CD4-positive, alpha-beta T cell (primary cell): Measurements from ENCODE around the gene FBLN2. TPM values are rescaled to one million over a fixed set of nuclear protein-coding genes. Genes with fewer than 3 reads are reported as not detected.

Experiments used
- ATAC-seq: fragments of 200-7000 bp; cut with Tn5 transposase; one replicate; pipeline ENCODE4 v1.10.0; 2022; ENCODE audit warnings: mild to moderate bottlenecking; ENCODE audit not compliant: poor library complexity
- CTCF ChIA-PET: fragments of 350-600 bp; sonication (Branson Sonifier 250); formaldehyde crosslinking; loops from one replicate; lab custom pipeline; 2021; ENCODE audit warnings: antibody characterized with exemption, inconsistent platforms; lab: Charles Lee
- POLR2A ChIA-PET: fragments of 350-600 bp; sonication (Branson Sonifier 250); formaldehyde crosslinking; loops from one replicate; lab custom pipeline; 2021; ENCODE audit warnings: antibody characterized with exemption, inconsistent platforms; lab: Charles Lee
- DNase-seq, 14 experiments: peaks; one replicate each; pipeline ENCODE4 v3.0.0-alpha.2; 2013 to 2020; ENCODE audit warnings: mixed read lengths in 2 of 14
- H3K27ac ChIP-seq, 2 donors: one replicate each; pipeline versions ENCODE4 v1.5.1 to v1.7.0; 2013; ENCODE audit warnings: low read length in 2 of 2, low read depth in 1 of 2, mild to moderate bottlenecking in 1 of 2
- H3K27me3 ChIP-seq, 2 experiments: 1 replicate in 1 of 2; 2 replicates in 1 of 2; pipeline versions ENCODE4 v1.6.1 to v1.7.0; 2013; ENCODE audit warnings: low read length in 2 of 2, control low read depth in 1 of 2, mild to moderate bottlenecking in 1 of 2, moderate library complexity in 1 of 2; ENCODE audit not compliant: insufficient read depth in 2 of 2, control insufficient read depth in 1 of 2
- H3K36me3 ChIP-seq: one replicate; pipeline ENCODE4 v1.6.1; 2013; ENCODE audit warnings: low read length, control low read depth; ENCODE audit not compliant: insufficient read depth
- H3K4me1 ChIP-seq: one replicate; pipeline ENCODE4 v1.6.1; 2013; ENCODE audit warnings: low read length, control low read depth; ENCODE audit not compliant: insufficient read depth
- H3K4me3 ChIP-seq: one replicate; pipeline ENCODE4 v1.5.1; 2013; ENCODE audit warnings: mild to moderate bottlenecking, low read length, moderate library complexity
- H3K9me3 ChIP-seq, 2 experiments: 1 replicate in 1 of 2; 2 replicates in 1 of 2; pipeline versions ENCODE4 v1.6.1 to v1.7.0; 2013; ENCODE audit warnings: low read length in 2 of 2, mild to moderate bottlenecking in 2 of 2, control low read depth in 1 of 2, moderate library complexity in 1 of 2; ENCODE audit not compliant: control insufficient read depth in 1 of 2, insufficient read depth in 1 of 2
- H3K27ac Mint-ChIP-seq: one replicate; pipeline ENCODE4 v1.8.0; 2020; ENCODE audit warnings: mixed read lengths
- H3K27me3 Mint-ChIP-seq: one replicate; pipeline ENCODE4 v1.8.0; 2021; ENCODE audit warnings: mixed read lengths
- H3K36me3 Mint-ChIP-seq: one replicate; pipeline ENCODE4 v1.8.0; 2021; ENCODE audit warnings: low read depth, mixed read lengths
- H3K4me1 Mint-ChIP-seq: one replicate; pipeline ENCODE4 v1.8.0; 2021; ENCODE audit warnings: low read depth, mixed read lengths
- H3K4me3 Mint-ChIP-seq: one replicate; pipeline ENCODE4 v1.8.0; 2020; ENCODE audit warnings: mild to moderate bottlenecking, mixed read lengths
- H3K9me3 Mint-ChIP-seq: one replicate; pipeline ENCODE4 v1.8.0; 2020; ENCODE audit warnings: mixed read lengths
- CTCF ChIP-seq: fragments of 200-600 bp; IDR thresholded peaks from one replicate; pipeline ENCODE4 v1.8.0; 2022; ENCODE audit warnings: antibody characterized with exemption, mild to moderate bottlenecking
- intact Hi-C, 2 experiments: fragments of 100-400 bp; cut with DNase I in 1 of 2; cut with micrococcal nuclease in 1 of 2; formaldehyde crosslinking; loops; one replicate each; pipeline versions ENCODE4 v1.15.1 to v1.9.0; 2023 to 2025; cut with DNase I, micrococcal nuclease
- total RNA-seq, 174 experiments: library from RNA in 2 of 174; stranded (reverse) in 2 of 174; gene quantifications; one replicate each; pipeline ENCODE4 v1.2.3 and lab custom pipeline; 2021 to 2026

The FBLN2 gene
- total RNA-seq, 2 experiments from 2014 or later, result 0.19 to 0.25 TPM

GRCh38 chr3:13502791-13503060 is 46.2 kb upstream of the FBLN2 start:
- DNase-seq (no peak), ATAC-seq (no peak)
- Histone ChIP-seq H3K36me3 (no peaks in the 10 kb centered on the region), H3K9me3 (no peaks in the 10 kb centered on the region), H3K4me3 (no peak overlapping the region), H3K27ac (no peak overlapping the region), H3K4me1 (no peaks in the 10 kb centered on the region), H3K27me3 (no peaks in the 10 kb centered on the region)
- Mint-ChIP-seq H3K27ac (no peak overlapping the region), H3K27me3 (no peaks in the 10 kb centered on the region), H3K4me3 (no peak overlapping the region), H3K9me3 (no peaks in the 10 kb centered on the region), H3K4me1 (no peaks in the 10 kb centered on the region), H3K36me3 (no peaks in the 10 kb centered on the region)
- POLR2A ChIA-PET, result no interaction called here
- no peak for TF ChIP-seq CTCF
- CTCF ChIA-PET, result no interaction called here
- intact Hi-C loops, result no loop called here

- no peaks in the 10 kb centered on the region for H3K4me1 ChIP-seq
- DNase-seq (no peak), ATAC-seq (no peak)
- CTCF ChIA-PET, result no interaction called here
- H3K27ac ChIP-seq, result no peak overlapping the region
- POLR2A ChIA-PET, result no interaction called here
- no peak overlapping the region for H3K4me3 Mint-ChIP-seq
- no peaks in the 10 kb centered on the region for H3K9me3 Mint-ChIP-seq
- intact Hi-C loops, result no loop called here
- TF ChIP-seq CTCF, result no peak
- no peaks in the 10 kb centered on the region for H3K9me3 ChIP-seq
- no peaks in the 10 kb centered on the region for H3K27me3 Mint-ChIP-seq
- H3K27me3 ChIP-seq, result no peaks in the 10 kb centered on the region
- no peak overlapping the region for H3K27ac Mint-ChIP-seq
- H3K4me3 ChIP-seq, result no peak overlapping the region
- no peaks in the 10 kb centered on the region for H3K36me3 ChIP-seq
- no peaks in the 10 kb centered on the region for H3K4me1 Mint-ChIP-seq
- H3K36me3 Mint-ChIP-seq, result no peaks in the 10 kb centered on the region
These were observed 44.6 kb upstream of the FBLN2 start for GRCh38 chr3:13504161-13504831.

- Mint-ChIP-seq H3K36me3 (no peaks in the 10 kb centered on the region), H3K27ac (no peak overlapping the region), H3K9me3 (no peaks in the 10 kb centered on the region), H3K4me3 (no peak overlapping the region), H3K4me1 (no peaks in the 10 kb centered on the region), H3K27me3 (no peaks in the 10 kb centered on the region)
- intact Hi-C loops, result no loop called here
- no peak for DNase-seq
- H3K27me3 ChIP-seq, result no peaks in the 10 kb centered on the region
- H3K36me3 ChIP-seq, result no peaks in the 10 kb centered on the region
- POLR2A ChIA-PET, result no interaction called here
- H3K4me3 ChIP-seq, result no peak overlapping the region
- CTCF ChIA-PET, result no interaction called here
- no peak for ATAC-seq
- no peak overlapping the region for H3K27ac ChIP-seq
- TF ChIP-seq CTCF, result no peak
- no peaks in the 10 kb centered on the region for H3K9me3 ChIP-seq
- no peaks in the 10 kb centered on the region for H3K4me1 ChIP-seq
These were observed 43.5 kb upstream of the FBLN2 start for GRCh38 chr3:13505147-13506130.
